Kidney (tissue), 14 donors: Measurements from ENCODE around the gene IRAK3. TPM values are rescaled to one million over a fixed set of nuclear protein-coding genes. Genes with fewer than 3 reads are reported as not detected.
A peak's percentile ranks its signal among the peaks of the same experiment; 100 is the strongest.

Source experiments
- DNase-seq, 5 donors: peaks; one replicate each; pipeline ENCODE4 v3.0.0-alpha.2; 2013 to 2020
- FAIRE-seq: peaks from 2 replicates; lab custom pipeline; 2012; peaks lifted over from hg19 to GRCh38; lab: Jason Lieb, UNC
- H3K27ac ChIP-seq, 2 donors: one replicate each; pipeline ENCODE4 v1.7.0; 2013; ENCODE audit warnings: low read depth in 2 of 2, low read length in 2 of 2, inconsistent platforms in 1 of 2
- H3K27me3 ChIP-seq: one replicate; pipeline ENCODE4 v1.7.1; 2013; ENCODE audit warnings: low read length, inconsistent platforms; ENCODE audit not compliant: control insufficient read depth, insufficient read depth
- H3K36me3 ChIP-seq, 3 donors: one replicate each; pipeline versions ENCODE4 v1.7.0 to v1.7.1; 2013; ENCODE audit warnings: low read length in 3 of 3, control low read depth in 1 of 3, inconsistent platforms in 1 of 3; ENCODE audit not compliant: insufficient read depth in 3 of 3, control insufficient read depth in 2 of 3
- H3K4me1 ChIP-seq, 3 donors: one replicate each; pipeline versions ENCODE4 v1.7.0 to v1.7.1; 2013; ENCODE audit warnings: low read length in 3 of 3, inconsistent platforms in 1 of 3, low read depth in 1 of 3; ENCODE audit not compliant: control insufficient read depth in 2 of 3, insufficient read depth in 2 of 3
- H3K4me3 ChIP-seq, 3 donors: one replicate each; pipeline versions ENCODE4 v1.7.0 to v1.8.1; 2013; ENCODE audit warnings: low read length in 3 of 3, control low read depth in 1 of 3, inconsistent platforms in 1 of 3
- H3K9ac ChIP-seq, 3 donors: one replicate each; pipeline versions ENCODE4 v1.7.0 to v1.7.1; 2013; ENCODE audit warnings: low read length in 3 of 3, control low read depth in 1 of 3, inconsistent platforms in 1 of 3
- H3K9me3 ChIP-seq, 3 donors: one replicate each; pipeline versions ENCODE4 v1.7.0 to v1.7.1; 2013; ENCODE audit warnings: low read length in 3 of 3, control low read depth in 1 of 3, inconsistent platforms in 1 of 3; ENCODE audit not compliant: control insufficient read depth in 2 of 3, insufficient read depth in 1 of 3
- intact Hi-C: fragments of 100-400 bp; cut with DNase I; formaldehyde crosslinking; loops from one replicate; pipeline ENCODE4 v1.11.1; 2022
- polyA plus RNA-seq: library from polyadenylated mRNA; stranded (reverse); fragments of 350-450 nt; fragmentation: Illumina TruSeq; extraction: RNeasy Lipid Tissue Mini Kit (QIAGEN cat#74804); gene quantifications from one replicate; pipeline ENCODE4 v1.2.3, GENCODE V29; 2014; ENCODE audit warnings: low read depth, low replicate concordance; ENCODE audit not compliant: insufficient read depth
- total RNA-seq: library from RNA; stranded (reverse); fragmentation: NEBNext Ultra II Directional; extraction: Animal tissue kit (Norgen Biotek cat#: 25700); gene quantifications from one replicate; pipeline ENCODE4 v1.2.1, GENCODE V29; 2021
- TF ChIP-seq, protein P1 (sequence below): IDR thresholded peaks from 3 replicates; pipeline ENCODE4 v1.5.1; 2012; ENCODE audit warnings: mild to moderate bottlenecking, moderate library complexity, borderline replicate concordance; ENCODE audit not compliant: insufficient read depth; ENCODE audit errors: extremely low read depth
- donor health status: control.
- donor health status: control.
- donor health status: control.
- donor health status: control.
- donor health status: control.
- donor health status: DM: yes; HTN: yes; CAD: no.
- donor health status: Normal renal cell carcinoma (clear cell type).

The IRAK3 gene
- total and polyA plus RNA-seq, 2 donors from 2014 or later: 1.2 to 19.9 TPM

DNA sequence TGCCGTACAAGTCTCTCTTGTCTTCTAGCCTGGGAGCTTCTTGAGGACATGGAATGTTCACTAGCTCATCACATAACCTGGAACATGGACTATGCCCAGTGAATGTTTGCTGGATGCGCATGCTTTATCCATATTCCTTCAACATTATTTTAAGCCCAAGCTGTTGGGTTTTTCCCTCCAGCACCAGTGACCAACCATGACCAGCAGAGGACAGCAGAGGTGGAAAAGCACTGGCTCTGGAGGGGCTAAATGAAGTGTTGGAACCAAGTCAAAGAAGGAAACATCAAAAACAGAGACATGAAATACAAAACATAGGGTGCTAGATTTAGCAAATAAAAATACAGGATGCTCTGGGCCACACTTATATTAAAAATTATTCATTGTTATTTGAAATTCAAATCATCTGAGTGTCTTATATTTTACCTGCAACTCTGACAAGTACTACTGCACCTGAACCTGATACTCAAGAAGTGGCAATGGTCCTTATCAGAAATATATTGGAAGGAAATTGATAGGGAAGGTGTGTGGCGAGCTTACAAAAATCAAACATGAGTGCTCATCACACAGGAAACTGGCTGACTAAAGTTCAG, 90.2 kb downstream of the IRAK3 start:
- DNase-seq (peak in 1 of 5 donors; percentile 50), FAIRE-seq (no peak)
- H3K36me3 ChIP-seq: no peaks in the 10 kb centered on the region
- no peak overlapping the region for H3K9ac ChIP-seq
- intact Hi-C loops: no loop called here
- H3K4me3 ChIP-seq: no peak overlapping the region
- TF ChIP-seq, protein P1, sequence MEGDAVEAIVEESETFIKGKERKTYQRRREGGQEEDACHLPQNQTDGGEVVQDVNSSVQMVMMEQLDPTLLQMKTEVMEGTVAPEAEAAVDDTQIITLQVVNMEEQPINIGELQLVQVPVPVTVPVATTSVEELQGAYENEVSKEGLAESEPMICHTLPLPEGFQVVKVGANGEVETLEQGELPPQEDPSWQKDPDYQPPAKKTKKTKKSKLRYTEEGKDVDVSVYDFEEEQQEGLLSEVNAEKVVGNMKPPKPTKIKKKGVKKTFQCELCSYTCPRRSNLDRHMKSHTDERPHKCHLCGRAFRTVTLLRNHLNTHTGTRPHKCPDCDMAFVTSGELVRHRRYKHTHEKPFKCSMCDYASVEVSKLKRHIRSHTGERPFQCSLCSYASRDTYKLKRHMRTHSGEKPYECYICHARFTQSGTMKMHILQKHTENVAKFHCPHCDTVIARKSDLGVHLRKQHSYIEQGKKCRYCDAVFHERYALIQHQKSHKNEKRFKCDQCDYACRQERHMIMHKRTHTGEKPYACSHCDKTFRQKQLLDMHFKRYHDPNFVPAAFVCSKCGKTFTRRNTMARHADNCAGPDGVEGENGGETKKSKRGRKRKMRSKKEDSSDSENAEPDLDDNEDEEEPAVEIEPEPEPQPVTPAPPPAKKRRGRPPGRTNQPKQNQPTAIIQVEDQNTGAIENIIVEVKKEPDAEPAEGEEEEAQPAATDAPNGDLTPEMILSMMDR: peak; percentile 63
- H3K9me3 ChIP-seq: no peaks in the 10 kb centered on the region
- H3K27me3 ChIP-seq: no peaks in the 10 kb centered on the region
- no peaks in the 10 kb centered on the region for H3K4me1 ChIP-seq
- H3K27ac ChIP-seq: no peak overlapping the region

- TF ChIP-seq, protein P1: no peak
- no peak overlapping the region for H3K27ac ChIP-seq
- intact Hi-C loops: no loop called here
These were observed 91.5 kb downstream of the IRAK3 start for GRCh38 chr12:66280561-66280960.

DNA sequence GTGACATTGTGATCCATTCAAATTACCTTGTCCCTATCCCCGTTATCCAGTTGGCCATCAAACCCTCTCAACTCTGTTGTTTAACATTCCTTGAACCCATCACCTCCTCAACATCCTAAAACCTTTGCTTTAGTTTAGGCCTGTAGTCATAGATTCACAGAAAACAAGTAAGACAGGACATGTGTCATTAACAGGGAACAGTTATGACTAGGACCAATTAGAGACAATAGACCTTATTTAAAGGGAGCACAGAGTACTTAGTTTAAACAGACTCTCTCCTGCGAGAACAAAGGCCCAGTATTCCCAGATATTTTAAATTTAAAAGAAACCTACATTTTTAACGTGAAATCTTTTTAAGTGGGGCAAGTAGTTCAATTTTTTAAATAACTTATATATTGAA, 93.2 kb downstream of the IRAK3 start:
- FAIRE-seq (no peak), DNase-seq (no peak)
- Histone ChIP-seq H3K4me1 (no peaks in the 10 kb centered on the region), H3K27me3 (no peaks in the 10 kb centered on the region), H3K27ac (no peak overlapping the region), H3K4me3 (no peak overlapping the region), H3K9me3 (no peaks in the 10 kb centered on the region), H3K9ac (no peak overlapping the region), H3K36me3 (no peaks in the 10 kb centered on the region)
- TF ChIP-seq, protein P1: no peak
- intact Hi-C loops: no loop called here

More at GRCh38 chr12:66280561-66280960, 91.5 kb downstream of the IRAK3 start:
- DNase-seq: no peak
- Histone ChIP-seq H3K27me3 (no peaks in the 10 kb centered on the region), H3K9ac (no peak overlapping the region), H3K36me3 (no peaks in the 10 kb centered on the region), H3K9me3 (no peaks in the 10 kb centered on the region), H3K4me3 (no peak overlapping the region), H3K4me1 (no peaks in the 10 kb centered on the region)
- no peak for FAIRE-seq

DNA sequence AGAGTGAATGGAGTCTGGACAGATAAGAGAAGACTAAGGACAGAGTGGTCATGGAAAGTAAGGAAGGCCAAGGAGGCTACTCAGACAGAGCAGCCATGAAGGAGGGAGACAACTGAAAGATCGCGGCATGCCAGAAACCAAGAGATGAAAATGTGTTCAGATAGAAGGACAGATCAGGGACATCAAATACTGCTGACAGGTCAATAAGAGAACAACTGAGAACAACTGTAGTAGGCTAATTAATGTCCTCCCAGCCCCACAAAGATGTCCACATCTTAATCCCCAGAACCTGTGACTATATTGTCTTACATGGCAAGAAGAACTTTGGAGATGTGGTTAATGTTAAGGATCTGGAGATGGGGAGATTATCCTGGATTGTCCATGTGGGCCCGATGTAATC, 98.3 kb downstream of the IRAK3 start:
- no peak overlapping the region for H3K27ac ChIP-seq
- no peaks in the 10 kb centered on the region for H3K27me3 ChIP-seq
- no peak overlapping the region for H3K4me3 ChIP-seq
- intact Hi-C loops: no loop called here
- no peak for FAIRE-seq
- TF ChIP-seq, protein P1: no peak
- H3K9ac ChIP-seq: no peak overlapping the region
- no peak for DNase-seq
- H3K4me1 ChIP-seq: no peaks in the 10 kb centered on the region
- no peaks in the 10 kb centered on the region for H3K9me3 ChIP-seq
- H3K36me3 ChIP-seq: no peaks in the 10 kb centered on the region
